Panc1 (cell line): ENCODE data around the gene OAS3. TPM values are rescaled to one million over a fixed set of nuclear protein-coding genes. Genes with fewer than 3 reads are reported as not detected.
"Not testable (repeated sequence)": the region's sequence is repeated elsewhere in the genome, so short reads cannot be mapped to it uniquely, and the experiment has no call there.

Experiments
- ATAC-seq: fragments of 200-7000 bp; cut with Tn5 transposase; 2 replicates; pipeline ENCODE4 v1.9.1; 2020; ENCODE audit warnings: mild to moderate bottlenecking, moderate library complexity
- BruUV-seq: library from RNA; stranded (reverse); fragments of 400-500 nt; replicated peaks from 2 replicates; lab custom pipeline; 2021; lab: Mats Ljungman, UMichigan
- CTCF ChIA-PET: fragments of 300-600 bp; sonication (Branson Sonifier 250); formaldehyde crosslinking; loops from one replicate; lab custom pipeline; 2022; ENCODE audit warnings: antibody characterized with exemption; lab: Charles Lee
- POLR2A ChIA-PET: fragments of 300-600 bp; sonication (Branson Sonifier 250); formaldehyde crosslinking; loops from one replicate; lab custom pipeline; 2022; ENCODE audit warnings: antibody characterized with exemption; lab: Charles Lee
- DNase-seq: peaks from one replicate; pipeline ENCODE4 v3.0.0-alpha.2; 2010; ENCODE audit warnings: low read depth, low spot score
- H3K27ac ChIP-seq: 2 replicates; pipeline ENCODE4 v1.5.1; 2011; ENCODE audit warnings: mild to moderate bottlenecking, low read length, inconsistent platforms
- H3K27me3 ChIP-seq: fragments of 200-500 bp; sonication (Bioruptor generic); 2 replicates; pipeline ENCODE4 v1.6.0; 2014; ENCODE audit warnings: low read length, inconsistent platforms; ENCODE audit not compliant: control insufficient read depth, insufficient read depth
- H3K36me3 ChIP-seq: fragments of 200-500 bp; sonication (Bioruptor generic); 2 replicates; pipeline ENCODE4 v1.5.1; 2014; ENCODE audit warnings: inconsistent platforms, mild to moderate bottlenecking, low read length, moderate library complexity; ENCODE audit not compliant: control insufficient read depth, insufficient read depth
- H3K4me1 ChIP-seq: 2 replicates; pipeline ENCODE4 v1.5.1; 2011; ENCODE audit warnings: inconsistent platforms, mild to moderate bottlenecking, low read length, moderate library complexity; ENCODE audit not compliant: control insufficient read depth, insufficient read depth
- H3K4me3 ChIP-seq, 2 experiments: 2 replicates each; pipeline ENCODE4 v1.5.1; 2011 to 2012; ENCODE audit warnings: low read depth in 2 of 2, low read length in 2 of 2, mild to moderate bottlenecking in 2 of 2, inconsistent platforms in 1 of 2, moderate library complexity in 1 of 2
- H3K9me3 ChIP-seq: fragments of 200-500 bp; sonication (Bioruptor generic); 2 replicates; pipeline ENCODE4 v1.5.1; 2014; ENCODE audit warnings: low read depth, mild to moderate bottlenecking, inconsistent platforms, low read length, moderate library complexity; ENCODE audit not compliant: control insufficient read depth, insufficient read depth
- CTCF ChIP-seq: fragments of 450-650 bp; IDR thresholded peaks from 2 replicates; pipeline ENCODE4 v1.5.1; 2017; ENCODE audit warnings: mild to moderate bottlenecking
- POLR2AphosphoS5 ChIP-seq: IDR thresholded peaks from 2 replicates; pipeline ENCODE4 v1.6.1; 2012; ENCODE audit warnings: mild to moderate bottlenecking, low read depth, low read length, moderate library complexity
- REST ChIP-seq, 2 experiments: IDR thresholded peaks; 2 replicates each; pipeline ENCODE4 v1.6.1; 2011 to 2012; ENCODE audit warnings: low read depth in 2 of 2, control low read depth in 1 of 2, low read length in 1 of 2, mild to moderate bottlenecking in 1 of 2, moderate library complexity in 1 of 2; ENCODE audit not compliant: insufficient read depth in 1 of 2
- SIN3A ChIP-seq: IDR thresholded peaks from 2 replicates; pipeline ENCODE4 v1.6.1; 2012; ENCODE audit warnings: low read depth, mild to moderate bottlenecking, low read length, moderate library complexity, borderline replicate concordance; ENCODE audit not compliant: insufficient read depth
- TCF7L2 ChIP-seq: IDR thresholded peaks from 2 replicates; pipeline ENCODE4 v1.6.1; 2011; ENCODE audit warnings: mild to moderate bottlenecking, low read depth, low read length, inconsistent platforms
- in situ Hi-C: cut with HindIII; loops from 2 replicates; pipeline ENCODE4 v1.10.0; 2016; ENCODE audit warnings: low sequenced_read_pairs, low pct_unique_long_range_greater_than_20kb
- intact Hi-C: fragments of 100-400 bp; cut with micrococcal nuclease; formaldehyde crosslinking; loops from one replicate; pipeline ENCODE4 v1.10.0; 2022; ENCODE audit not compliant: unreplicated experiment
- total RNA-seq: library from RNA; stranded (reverse); gene quantifications from one replicate; pipeline ENCODE4 v1.2.1, GENCODE V29; 2021; ENCODE audit not compliant: unreplicated experiment

Gene OAS3
- total RNA-seq, 1 experiment from 2014 or later = 33.3 TPM

- in situ Hi-C loops = no loop called here
- TF ChIP-seq CTCF = no peak
- no peak for TF ChIP-seq SIN3A
- TF ChIP-seq POLR2AphosphoS5 = no peak
- TF ChIP-seq REST (IDR thresholded peaks at IDR 0.05; ENCODE audit: insufficient read depth in 1 of 2, low read depth in 2 of 2, low read length in 1 of 2) = no peak
- no peak for TF ChIP-seq TCF7L2
Measured at GRCh38 chr12:112988224-112988623, 50.0 kb downstream of the OAS3 start.

GRCh38 chr12:112988823-112989385 lies 50.6 kb downstream of the OAS3 start:
- in situ Hi-C loops, CTCF ChIA-PET, BruUV-seq, ATAC-seq, H3K27ac ChIP-seq, H3K4me3 ChIP-seq, DNase-seq, H3K36me3 ChIP-seq, POLR2A ChIA-PET, H3K27me3 ChIP-seq, H3K4me1 ChIP-seq, H3K9me3 ChIP-seq, intact Hi-C loops: not testable (repeated sequence)

More at GRCh38 chr12:112988224-112988623, 50.0 kb downstream of the OAS3 start:
- Histone ChIP-seq H3K9me3 (peaks cover 3% of the 10 kb centered on the region; the same call in 1 of the 2 replicates), H3K36me3 (no peaks in the 10 kb centered on the region), H3K4me1 (no peaks in the 10 kb centered on the region), H3K27ac (no peak overlapping the region), H3K27me3 (0 out of 2 replicates have a peak, but pooled peaks cover 4% of the 10 kb centered on the region), H3K4me3 (no peak overlapping the region)
- BruUV-seq = no TSS peak
- intact Hi-C loops = no loop called here
- ATAC-seq (no peak), DNase-seq (no peak)
- ChIA-PET POLR2A (interaction anchor here (0.6 kb wide), 1 partner anchor 511 kb away, joined by 4 read pairs; no protein-coding TSS in a partner anchor), CTCF (no interaction called here)

- no peak overlapping the region for H3K27ac ChIP-seq
- H3K4me1 ChIP-seq = no peaks in the 10 kb centered on the region
- ChIA-PET CTCF (no interaction called here), POLR2A (no interaction called here)
- intact Hi-C loops (loop anchor here (10.0 kb wide), 1 partner anchor 165 kb away; no protein-coding TSS in a partner anchor), in situ Hi-C loops (no loop called here)
- BruUV-seq = no TSS peak
- ATAC-seq = no peak
- no peaks in the 10 kb centered on the region for H3K36me3 ChIP-seq
- H3K27me3 ChIP-seq = peaks cover 3% of the 10 kb centered on the region; the same call in 1 of the 2 replicates
- H3K4me3 ChIP-seq = no peak overlapping the region
- DNase-seq = no peak
- TF ChIP-seq CTCF (no peak), SIN3A (no peak), TCF7L2 (no peak), REST (IDR thresholded peaks at IDR 0.05; ENCODE audit: insufficient read depth in 1 of 2, low read depth in 2 of 2, low read length in 1 of 2) (no peak), POLR2AphosphoS5 (no peak)
- H3K9me3 ChIP-seq = no peaks in the 10 kb centered on the region
Measured at GRCh38 chr12:112989806-112990205, 51.5 kb downstream of the OAS3 start.
